HCT116 (cell line): ENCODE data around the gene SCYL2.

ENCODE experiments used
- EZH2phosphoT487 ChIP-seq: fragments of 200-600 bp; IDR thresholded peaks from 2 replicates; pipeline ENCODE4 v1.6.1; 2018; ENCODE audit warnings: antibody characterized with exemption, borderline replicate concordance
- POLR2A ChIP-seq: IDR thresholded peaks from 2 replicates; pipeline ENCODE4 v1.7.0; 2011; ENCODE audit warnings: borderline replicate concordance; ENCODE audit not compliant: insufficient read depth, insufficient read length; ENCODE audit errors: extremely low read depth
- POLR2AphosphoS5 ChIP-seq: IDR thresholded peaks from 2 replicates; pipeline ENCODE4 v1.6.1; 2011; ENCODE audit warnings: mild to moderate bottlenecking, low read depth, low read length, moderate library complexity
- SRF ChIP-seq: IDR thresholded peaks from 2 replicates; pipeline ENCODE4 v1.6.1; 2012; ENCODE audit warnings: low read depth
- YY1 ChIP-seq: IDR thresholded peaks from 2 replicates; pipeline ENCODE4 v1.6.1; 2011; ENCODE audit warnings: low read length, low read depth, moderate library complexity, mild to moderate bottlenecking; ENCODE audit not compliant: insufficient replicate concordance; ENCODE audit errors: extremely low read depth
- TF ChIP-seq, protein P1 (sequence below), 3 experiments: fragments of 200-600 bp in 1 of 3; sonication (generic) in 1 of 3; IDR thresholded peaks in 2 of 3; conservative IDR thresholded peaks in 1 of 3; 2 replicates each; pipeline ENCODE4 v1.5.1; 2012 to 2017; ENCODE audit warnings: low read depth in 2 of 3, low read length in 2 of 3, antibody characterized with exemption in 1 of 3, borderline replicate concordance in 1 of 3, control low read depth in 1 of 3, mild to moderate bottlenecking in 1 of 3, mixed read lengths in 1 of 3, mixed run types in 1 of 3, moderate library complexity in 1 of 3; ENCODE audit not compliant: insufficient read depth in 1 of 3
- TF ChIP-seq, protein P2 (sequence below): IDR thresholded peaks from 2 replicates; pipeline ENCODE4 v1.6.1; 2012

DNA sequence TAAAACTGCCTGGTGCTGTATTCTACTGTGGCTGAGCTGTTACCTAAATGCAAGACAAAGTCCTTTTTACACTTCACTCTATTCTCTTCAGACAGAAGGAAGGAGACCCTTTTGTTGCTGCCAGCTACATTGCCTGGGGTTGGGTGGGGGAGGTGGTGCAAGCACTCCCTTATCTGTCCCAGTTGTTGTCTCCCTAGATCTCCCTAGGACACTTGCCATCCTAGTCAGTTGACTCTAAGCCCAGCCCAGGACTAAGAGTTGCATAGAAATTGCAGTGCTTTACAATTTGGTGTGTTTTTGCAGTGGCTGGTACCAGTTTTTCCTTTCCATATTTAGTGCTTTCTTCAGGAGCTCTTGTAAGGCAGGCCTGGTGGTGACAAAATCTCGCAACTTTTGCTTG lies 35.1 kb downstream of the SCYL2 start:
- TF ChIP-seq, protein P1, sequence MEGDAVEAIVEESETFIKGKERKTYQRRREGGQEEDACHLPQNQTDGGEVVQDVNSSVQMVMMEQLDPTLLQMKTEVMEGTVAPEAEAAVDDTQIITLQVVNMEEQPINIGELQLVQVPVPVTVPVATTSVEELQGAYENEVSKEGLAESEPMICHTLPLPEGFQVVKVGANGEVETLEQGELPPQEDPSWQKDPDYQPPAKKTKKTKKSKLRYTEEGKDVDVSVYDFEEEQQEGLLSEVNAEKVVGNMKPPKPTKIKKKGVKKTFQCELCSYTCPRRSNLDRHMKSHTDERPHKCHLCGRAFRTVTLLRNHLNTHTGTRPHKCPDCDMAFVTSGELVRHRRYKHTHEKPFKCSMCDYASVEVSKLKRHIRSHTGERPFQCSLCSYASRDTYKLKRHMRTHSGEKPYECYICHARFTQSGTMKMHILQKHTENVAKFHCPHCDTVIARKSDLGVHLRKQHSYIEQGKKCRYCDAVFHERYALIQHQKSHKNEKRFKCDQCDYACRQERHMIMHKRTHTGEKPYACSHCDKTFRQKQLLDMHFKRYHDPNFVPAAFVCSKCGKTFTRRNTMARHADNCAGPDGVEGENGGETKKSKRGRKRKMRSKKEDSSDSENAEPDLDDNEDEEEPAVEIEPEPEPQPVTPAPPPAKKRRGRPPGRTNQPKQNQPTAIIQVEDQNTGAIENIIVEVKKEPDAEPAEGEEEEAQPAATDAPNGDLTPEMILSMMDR (IDR thresholded peaks at IDR 0.05 in 2 of 3, conservative IDR thresholded peaks at IDR 0.05 in 1 of 3; ENCODE audit: borderline replicate concordance in 1 of 3, insufficient read depth in 1 of 3, low read depth in 2 of 3, low read length in 2 of 3): no peak
- no peak for TF ChIP-seq SRF
- TF ChIP-seq POLR2A: no peak
- no peak for TF ChIP-seq YY1
- TF ChIP-seq, protein P2, sequence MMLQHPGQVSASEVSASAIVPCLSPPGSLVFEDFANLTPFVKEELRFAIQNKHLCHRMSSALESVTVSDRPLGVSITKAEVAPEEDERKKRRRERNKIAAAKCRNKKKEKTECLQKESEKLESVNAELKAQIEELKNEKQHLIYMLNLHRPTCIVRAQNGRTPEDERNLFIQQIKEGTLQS: no peak
- no peak for TF ChIP-seq POLR2AphosphoS5
- no peak for TF ChIP-seq EZH2phosphoT487
